Effector memory CD8-positive, alpha-beta T cell (primary cell): ENCODE measurements around the gene INPP4B.

Experiments
- ATAC-seq: fragments of 150-1000 bp; cut with Tn5 transposase; replicated peaks from 2 replicates; pipeline ENCODE4 v1.10.0; 2021; ENCODE audit warnings: mild to moderate bottlenecking, moderate library complexity
- DNase-seq, 3 experiments: peaks; one replicate each; pipeline ENCODE4 v3.0.0; 2021
- H3K27ac Mint-ChIP-seq, 2 donors: one replicate each; pipeline ENCODE4 v1.8.0; 2022; ENCODE audit warnings: mild to moderate bottlenecking in 2 of 2, mixed read lengths in 2 of 2, moderate library complexity in 2 of 2
- H3K27me3 Mint-ChIP-seq, 2 donors: one replicate each; pipeline ENCODE4 v1.8.0; 2022; ENCODE audit warnings: mixed read lengths in 2 of 2
- H3K36me3 Mint-ChIP-seq: one replicate; pipeline ENCODE4 v1.8.0; 2022; ENCODE audit warnings: mild to moderate bottlenecking, moderate library complexity, mixed read lengths; ENCODE audit not compliant: insufficient read depth
- H3K4me1 Mint-ChIP-seq, 2 donors: one replicate each; pipeline ENCODE4 v1.8.0; 2022; ENCODE audit warnings: low read depth in 2 of 2, mixed read lengths in 2 of 2
- H3K4me3 Mint-ChIP-seq, 2 donors: one replicate each; pipeline ENCODE4 v1.8.0; 2022; ENCODE audit warnings: mild to moderate bottlenecking in 2 of 2, mixed read lengths in 2 of 2, moderate library complexity in 2 of 2
- H3K9me3 Mint-ChIP-seq, 2 donors: one replicate each; pipeline ENCODE4 v1.8.0; 2022; ENCODE audit warnings: mixed read lengths in 2 of 2

INPP4B gene

GRCh38 chr4:142500966-142501365, 345.1 kb downstream of the INPP4B start:
- DNase-seq (no peak), ATAC-seq (no peak)
- Mint-ChIP-seq H3K27me3 (no peaks in the 10 kb centered on the region), H3K9me3 (no peaks in the 10 kb centered on the region), H3K4me1 (no peaks in the 10 kb centered on the region), H3K4me3 (no peak overlapping the region), H3K36me3 (no peaks in the 10 kb centered on the region), H3K27ac (no peak overlapping the region)

GRCh38 chr4:142497606-142498005, 348.5 kb downstream of the INPP4B start:
- Mint-ChIP-seq H3K36me3 (no peaks in the 10 kb centered on the region), H3K9me3 (no peaks in the 10 kb centered on the region), H3K4me3 (no peak overlapping the region), H3K27ac (no peak overlapping the region), H3K27me3 (no peaks in the 10 kb centered on the region), H3K4me1 (no peaks in the 10 kb centered on the region)
- DNase-seq (no peak), ATAC-seq (no peak)

GRCh38 chr4:142493255-142494110, 352.6 kb downstream of the INPP4B start:
- H3K27ac Mint-ChIP-seq: no peak overlapping the region
- no peak overlapping the region for H3K4me3 Mint-ChIP-seq
- DNase-seq: no peak
- no peaks in the 10 kb centered on the region for H3K36me3 Mint-ChIP-seq
- no peaks in the 10 kb centered on the region for H3K4me1 Mint-ChIP-seq
- H3K9me3 Mint-ChIP-seq: no peaks in the 10 kb centered on the region
- no peaks in the 10 kb centered on the region for H3K27me3 Mint-ChIP-seq
- ATAC-seq: no peak

- Mint-ChIP-seq H3K27ac (no peak overlapping the region), H3K27me3 (no peaks in the 10 kb centered on the region), H3K4me3 (no peak overlapping the region), H3K36me3 (no peaks in the 10 kb centered on the region), H3K9me3 (no peaks in the 10 kb centered on the region), H3K4me1 (no peaks in the 10 kb centered on the region)
- DNase-seq (no peak), ATAC-seq (no peak)
Measured at GRCh38 chr4:142485452-142485851, 360.6 kb downstream of the INPP4B start.

- Mint-ChIP-seq H3K9me3 (no peaks in the 10 kb centered on the region), H3K27me3 (no peaks in the 10 kb centered on the region), H3K36me3 (no peaks in the 10 kb centered on the region), H3K27ac (peak overlapping the region in 1 of 2 donors; percentile 45), H3K4me1 (no peaks in the 10 kb centered on the region), H3K4me3 (no peak overlapping the region)
- ATAC-seq: no peak
- no peak for DNase-seq
Measured at GRCh38 chr4:142480244-142480643, 365.9 kb downstream of the INPP4B start.

GRCh38 chr4:142475663-142476062, 370.4 kb downstream of the INPP4B start:
- H3K4me3 Mint-ChIP-seq: no peak overlapping the region

GRCh38 chr4:142474398-142475087, 371.6 kb downstream of the INPP4B start:
- Mint-ChIP-seq H3K4me3 (no peak overlapping the region), H3K9me3 (no peaks in the 10 kb centered on the region), H3K27ac (no peak overlapping the region), H3K36me3 (no peaks in the 10 kb centered on the region), H3K4me1 (peaks cover 0 to 7% of the 10 kb centered on the region in 2 donors), H3K27me3 (no peaks in the 10 kb centered on the region)
- DNase-seq: no peak
- ATAC-seq: peak; percentile 57

More at GRCh38 chr4:142475663-142476062, 370.4 kb downstream of the INPP4B start:
- Mint-ChIP-seq H3K36me3 (no peaks in the 10 kb centered on the region), H3K4me1 (peaks cover 0 to 7% of the 10 kb centered on the region in 2 donors), H3K9me3 (no peaks in the 10 kb centered on the region), H3K27ac (no peak overlapping the region), H3K27me3 (no peaks in the 10 kb centered on the region)
- no peak for DNase-seq
- ATAC-seq: no peak

GRCh38 chr4:142473960-142474338, 372.2 kb downstream of the INPP4B start:
- Mint-ChIP-seq H3K27ac (no peak overlapping the region), H3K9me3 (no peaks in the 10 kb centered on the region), H3K27me3 (no peaks in the 10 kb centered on the region), H3K4me3 (no peak overlapping the region), H3K36me3 (no peaks in the 10 kb centered on the region), H3K4me1 (peaks cover 0 to 7% of the 10 kb centered on the region in 2 donors)
- no peak for ATAC-seq
- DNase-seq: no peak

GRCh38 chr4:142473218-142473959, 372.7 kb downstream of the INPP4B start:
- H3K4me3 Mint-ChIP-seq: no peak overlapping the region
- DNase-seq: no peak
- no peaks in the 10 kb centered on the region for H3K27me3 Mint-ChIP-seq
- peaks cover 0 to 7% of the 10 kb centered on the region in 2 donors for H3K4me1 Mint-ChIP-seq
- H3K9me3 Mint-ChIP-seq: no peaks in the 10 kb centered on the region
- H3K36me3 Mint-ChIP-seq: no peaks in the 10 kb centered on the region
- no peak for ATAC-seq
- H3K27ac Mint-ChIP-seq: no peak overlapping the region

- no peaks in the 10 kb centered on the region for H3K9me3 Mint-ChIP-seq
- no peak overlapping the region for H3K27ac Mint-ChIP-seq
Measured at GRCh38 chr4:142467088-142467487, 379.0 kb downstream of the INPP4B start.

GRCh38 chr4:142465526-142465925, 380.6 kb downstream of the INPP4B start:
- DNase-seq (no peak), ATAC-seq (no peak)
- no peaks in the 10 kb centered on the region for H3K27me3 Mint-ChIP-seq
- no peak overlapping the region for H3K27ac Mint-ChIP-seq
- no peaks in the 10 kb centered on the region for H3K36me3 Mint-ChIP-seq
- H3K4me1 Mint-ChIP-seq: peaks cover 3 to 4% of the 10 kb centered on the region in 2 donors
- H3K4me3 Mint-ChIP-seq: no peak overlapping the region
- H3K9me3 Mint-ChIP-seq: no peaks in the 10 kb centered on the region

More at GRCh38 chr4:142467088-142467487, 379.0 kb downstream of the INPP4B start:
- Mint-ChIP-seq H3K4me1 (peaks cover 3 to 4% of the 10 kb centered on the region in 2 donors), H3K4me3 (no peak overlapping the region), H3K36me3 (no peaks in the 10 kb centered on the region), H3K27me3 (no peaks in the 10 kb centered on the region)
- no peak for DNase-seq
- ATAC-seq: no peak

GRCh38 chr4:142463206-142463605, 382.9 kb downstream of the INPP4B start:
- no peaks in the 10 kb centered on the region for H3K27me3 Mint-ChIP-seq
- no peak overlapping the region for H3K4me3 Mint-ChIP-seq
- peaks cover 3 to 4% of the 10 kb centered on the region in 2 donors for H3K4me1 Mint-ChIP-seq
- H3K36me3 Mint-ChIP-seq: no peaks in the 10 kb centered on the region
- no peak overlapping the region for H3K27ac Mint-ChIP-seq
- ATAC-seq (no peak), DNase-seq (no peak)
- H3K9me3 Mint-ChIP-seq: no peaks in the 10 kb centered on the region

GRCh38 chr4:142452161-142452855, 393.8 kb downstream of the INPP4B start:
- H3K27me3 Mint-ChIP-seq: peaks cover 0 to 11% of the 10 kb centered on the region in 2 donors
- H3K4me1 Mint-ChIP-seq: no peaks in the 10 kb centered on the region
- no peaks in the 10 kb centered on the region for H3K9me3 Mint-ChIP-seq
- no peak overlapping the region for H3K27ac Mint-ChIP-seq
- no peak overlapping the region for H3K4me3 Mint-ChIP-seq
- ATAC-seq (no peak), DNase-seq (no peak)
- no peaks in the 10 kb centered on the region for H3K36me3 Mint-ChIP-seq
